ENCODE data around the gene GJB6.

The GJB6 gene

DNA sequence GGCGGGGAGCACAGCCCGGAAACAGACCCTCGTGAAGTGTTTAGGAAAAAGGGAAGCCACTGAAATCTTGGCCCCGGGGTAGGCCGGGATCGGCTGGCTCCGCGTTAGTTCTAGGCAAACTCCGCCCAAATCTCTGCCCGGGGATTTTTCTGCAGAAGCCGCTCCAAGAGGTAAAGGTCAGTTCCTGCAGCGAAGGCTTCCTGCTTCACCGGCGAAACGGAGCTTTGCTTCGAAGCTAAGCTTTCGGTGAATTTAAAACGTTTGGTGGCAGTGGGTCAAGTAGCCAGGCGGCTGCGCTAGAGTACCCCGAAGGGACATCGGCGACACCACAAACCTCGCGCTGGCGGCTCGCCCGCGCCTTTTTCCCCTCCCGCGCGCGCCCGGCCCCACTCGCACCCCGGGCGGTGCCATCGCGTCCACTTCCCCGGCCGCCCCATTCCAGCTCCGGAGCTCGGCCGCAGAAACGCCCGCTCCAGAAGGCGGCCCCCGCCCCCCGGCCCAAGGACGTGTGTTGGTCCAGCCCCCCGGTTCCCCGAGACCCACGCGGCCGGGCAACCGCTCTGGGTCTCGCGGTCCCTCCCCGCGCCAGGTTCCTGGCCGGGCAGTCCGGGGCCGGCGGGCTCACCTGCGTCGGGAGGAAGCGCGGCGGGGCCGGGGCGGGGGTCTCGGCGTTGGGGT, 39.8 kb downstream of the GJB6 start:
- peak overlapping the region; percentile 25; the same call in 1 of the 2 replicates for H3K27ac ChIP-seq
- TF ChIP-seq, protein P1, sequence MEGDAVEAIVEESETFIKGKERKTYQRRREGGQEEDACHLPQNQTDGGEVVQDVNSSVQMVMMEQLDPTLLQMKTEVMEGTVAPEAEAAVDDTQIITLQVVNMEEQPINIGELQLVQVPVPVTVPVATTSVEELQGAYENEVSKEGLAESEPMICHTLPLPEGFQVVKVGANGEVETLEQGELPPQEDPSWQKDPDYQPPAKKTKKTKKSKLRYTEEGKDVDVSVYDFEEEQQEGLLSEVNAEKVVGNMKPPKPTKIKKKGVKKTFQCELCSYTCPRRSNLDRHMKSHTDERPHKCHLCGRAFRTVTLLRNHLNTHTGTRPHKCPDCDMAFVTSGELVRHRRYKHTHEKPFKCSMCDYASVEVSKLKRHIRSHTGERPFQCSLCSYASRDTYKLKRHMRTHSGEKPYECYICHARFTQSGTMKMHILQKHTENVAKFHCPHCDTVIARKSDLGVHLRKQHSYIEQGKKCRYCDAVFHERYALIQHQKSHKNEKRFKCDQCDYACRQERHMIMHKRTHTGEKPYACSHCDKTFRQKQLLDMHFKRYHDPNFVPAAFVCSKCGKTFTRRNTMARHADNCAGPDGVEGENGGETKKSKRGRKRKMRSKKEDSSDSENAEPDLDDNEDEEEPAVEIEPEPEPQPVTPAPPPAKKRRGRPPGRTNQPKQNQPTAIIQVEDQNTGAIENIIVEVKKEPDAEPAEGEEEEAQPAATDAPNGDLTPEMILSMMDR (conservative IDR thresholded peaks at IDR 0.05), result peak; percentile 12; the same call in 1 of the 2 replicates
- no peak for TF ChIP-seq ZFX (IDR thresholded peaks at IDR 0.05)

DNA sequence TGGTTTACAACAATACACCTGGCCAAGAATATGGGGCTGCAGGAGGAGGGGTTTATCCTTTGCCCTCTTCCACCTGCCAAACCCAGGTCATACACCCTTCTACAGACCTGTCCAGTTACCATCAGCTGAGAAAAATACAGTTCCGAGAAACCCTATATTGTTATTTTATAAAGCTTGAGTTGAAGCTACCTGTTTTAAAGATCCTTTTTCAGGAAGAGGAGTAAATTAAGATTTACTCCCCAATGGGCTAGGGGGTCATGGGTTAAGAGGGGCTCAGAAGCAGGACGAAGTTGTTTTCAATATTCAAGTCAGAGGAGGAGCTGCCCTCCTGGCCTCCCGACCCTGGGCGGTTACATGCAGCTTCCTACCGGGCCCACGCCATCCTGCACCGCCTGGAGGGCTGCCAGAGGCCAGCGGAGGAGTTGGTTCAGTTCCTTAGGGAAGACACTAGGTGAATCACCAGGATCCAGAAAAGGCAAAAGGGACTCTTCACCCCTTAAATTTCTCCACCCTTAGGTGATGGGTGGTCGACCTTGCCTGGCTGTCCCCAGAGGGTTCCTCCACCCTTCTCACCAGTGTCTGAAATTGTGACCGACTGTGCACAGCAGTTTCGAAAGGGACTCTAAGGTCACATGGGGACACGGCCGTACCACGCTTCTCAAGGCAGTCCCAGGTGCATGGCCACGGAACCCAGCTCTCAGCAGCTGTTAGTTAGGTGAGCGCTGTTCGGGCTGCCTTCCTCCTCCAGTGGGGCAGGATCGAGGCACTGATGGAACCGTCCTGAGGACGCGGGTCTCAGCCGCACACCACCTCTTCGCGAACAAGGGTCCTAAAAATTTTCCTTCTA, 40.6 kb downstream of the GJB6 start:
- no peak for TF ChIP-seq ZFX (IDR thresholded peaks at IDR 0.05)
- TF ChIP-seq, protein P1 (conservative IDR thresholded peaks at IDR 0.05), result no peak
- peak overlapping the region; percentile 25; the same call in 1 of the 2 replicates for H3K27ac ChIP-seq

DNA sequence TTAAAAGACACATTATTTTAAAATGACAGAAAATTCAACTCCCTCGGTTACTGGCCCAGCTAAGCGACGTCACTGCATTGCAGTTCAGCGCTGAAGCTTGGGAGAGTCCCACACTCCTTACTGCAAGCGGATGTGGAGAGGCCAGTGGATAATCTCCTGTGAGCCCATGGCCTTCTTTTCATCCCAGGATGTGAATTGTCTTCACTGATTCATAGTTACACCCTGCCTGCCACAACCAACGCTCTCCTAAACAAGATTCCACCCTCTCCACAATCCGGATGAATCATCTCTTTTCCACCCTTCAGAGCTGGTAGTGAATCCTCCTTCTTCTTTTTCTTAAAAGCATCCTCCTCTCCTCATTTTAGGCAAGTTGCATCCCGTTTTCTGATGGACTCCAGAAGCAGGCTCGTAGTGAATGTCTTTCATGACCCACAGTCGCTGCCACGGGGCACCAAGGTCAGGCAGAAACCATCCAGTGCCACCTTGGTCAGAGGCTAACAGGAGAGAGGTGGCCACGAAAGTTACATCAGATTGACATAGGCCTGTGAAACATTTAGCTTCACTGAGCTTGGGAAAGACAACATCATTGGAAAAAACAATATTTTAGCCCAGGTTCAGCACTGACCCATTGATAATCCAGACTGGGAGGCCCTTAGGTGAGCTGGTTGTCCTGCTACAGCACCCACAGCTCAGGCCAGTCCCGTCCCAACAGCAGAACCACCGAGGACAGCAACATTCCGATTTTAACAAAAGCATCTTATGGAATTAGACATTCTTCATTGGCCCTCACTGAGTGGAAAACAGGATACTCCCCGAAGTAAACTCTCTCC, 41.4 kb downstream of the GJB6 start:
- TF ChIP-seq, protein P1 (conservative IDR thresholded peaks at IDR 0.05), result no peak
- TF ChIP-seq ZFX (IDR thresholded peaks at IDR 0.05), result no peak

DNA sequence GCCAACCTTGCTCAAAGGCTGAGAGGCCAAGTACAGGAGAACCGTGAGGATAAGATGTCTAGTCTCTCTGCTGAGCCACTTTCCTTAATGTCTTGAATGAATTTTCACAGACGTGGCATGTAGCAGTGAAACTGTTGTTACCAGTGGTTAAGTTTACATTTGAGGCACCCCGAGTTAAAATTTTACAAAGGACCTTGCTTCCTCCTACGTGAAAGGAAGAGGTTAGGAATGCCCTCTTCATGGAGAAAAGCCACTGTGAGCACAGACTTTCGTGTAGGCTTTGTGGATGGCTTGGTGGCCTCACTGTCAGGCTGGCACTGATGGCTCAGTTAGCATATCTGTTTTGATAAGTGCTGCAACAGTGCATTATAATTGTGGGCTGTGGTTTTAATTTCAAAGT, 42.0 kb downstream of the GJB6 start:
- no peak overlapping the region for H3K27ac ChIP-seq
- TF ChIP-seq ZFX (IDR thresholded peaks at IDR 0.05), result no peak
- TF ChIP-seq, protein P1 (conservative IDR thresholded peaks at IDR 0.05), result no peak

More for the DNA sequence above, 41.4 kb downstream of the GJB6 start:
- H3K27ac ChIP-seq, result no peak overlapping the region

DNA sequence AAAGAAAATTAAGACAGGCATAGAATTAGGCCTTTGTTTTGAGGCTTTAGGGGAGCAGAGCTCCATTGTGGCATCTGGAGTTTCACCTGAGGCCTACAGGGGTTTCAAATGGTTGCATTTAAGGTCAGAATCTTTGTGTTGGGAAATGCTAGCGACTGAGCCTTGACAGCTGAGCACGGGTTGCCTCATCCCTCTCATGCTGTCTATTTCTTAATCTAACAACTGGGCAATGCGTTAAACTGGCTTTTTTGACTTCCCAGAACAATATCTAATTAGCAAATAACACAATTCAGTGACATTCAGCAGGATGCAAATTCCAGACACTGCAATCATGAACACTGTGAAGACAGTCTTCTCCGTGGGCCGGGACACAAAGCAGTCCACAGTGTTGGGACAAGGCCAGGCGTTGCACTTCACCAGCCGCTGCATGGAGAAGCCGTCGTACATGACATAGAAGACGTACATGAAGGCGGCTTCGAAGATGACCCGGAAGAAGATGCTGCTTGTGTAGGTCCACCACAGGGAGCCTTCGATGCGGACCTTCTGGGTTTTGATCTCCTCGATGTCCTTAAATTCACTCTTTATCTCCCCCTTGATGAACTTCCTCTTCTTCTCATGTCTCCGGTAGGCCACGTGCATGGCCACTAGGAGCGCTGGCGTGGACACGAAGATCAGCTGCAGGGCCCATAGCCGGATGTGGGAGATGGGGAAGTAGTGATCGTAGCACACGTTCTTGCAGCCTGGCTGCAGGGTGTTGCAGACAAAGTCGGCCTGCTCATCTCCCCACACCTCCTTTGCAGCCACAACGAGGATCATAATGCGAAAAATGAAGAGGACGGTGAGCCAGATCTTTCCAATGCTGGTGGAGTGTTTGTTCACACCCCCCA, 43.2 kb downstream of the GJB6 start:
- no peak overlapping the region for H3K27ac ChIP-seq
- TF ChIP-seq ZFX (IDR thresholded peaks at IDR 0.05), result no peak
- TF ChIP-seq, protein P1 (conservative IDR thresholded peaks at IDR 0.05), result peak; percentile 44; the same call in 1 of the 2 replicates

DNA sequence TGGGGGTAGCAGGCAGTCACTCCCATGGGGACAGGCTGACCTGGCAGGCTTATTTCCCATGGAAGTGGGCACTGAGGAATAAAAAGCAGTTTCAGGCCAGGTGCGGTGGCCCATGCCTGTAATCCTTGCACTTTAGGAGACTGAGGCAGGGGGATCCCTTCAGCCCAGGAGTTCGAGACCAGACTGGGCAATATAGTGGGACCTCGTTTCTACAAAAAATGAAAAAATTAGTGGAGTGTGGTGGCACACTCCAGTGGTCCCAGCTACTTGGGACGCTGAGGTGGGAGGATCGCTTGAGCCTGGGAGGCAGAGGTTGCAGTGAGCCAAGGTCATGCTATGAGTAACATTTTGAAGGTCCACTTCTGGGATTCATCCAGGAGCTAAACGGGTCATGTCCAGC, 45.3 kb downstream of the GJB6 start:
- TF ChIP-seq ZFX (IDR thresholded peaks at IDR 0.05), result no peak
- TF ChIP-seq, protein P1 (conservative IDR thresholded peaks at IDR 0.05), result no peak
- H3K27ac ChIP-seq, result no peak overlapping the region

All from C4-2B (cell line).